HG03097 (cell line): ENCODE data around the gene PKDREJ.

Experiments used
- ATAC-seq: cut with Tn5 transposase; IDR thresholded peaks from one replicate; pipeline ENCODE4 v1.9.1; 2021; ENCODE audit not compliant: unreplicated experiment, low FRiP score

Gene PKDREJ

GRCh38 chr22:46290843-46291785, 28.0 kb upstream of the PKDREJ start:
- no peak for ATAC-seq

GRCh38 chr22:46290121-46290842, 27.1 kb upstream of the PKDREJ start:
- no peak for ATAC-seq

GRCh38 chr22:46289244-46289891, 26.2 kb upstream of the PKDREJ start:
- no peak for ATAC-seq

GRCh38 chr22:46288846-46289243, 25.7 kb upstream of the PKDREJ start:
- ATAC-seq: no peak

GRCh38 chr22:46287873-46288751, 25.0 kb upstream of the PKDREJ start:
- peak; percentile 66 for ATAC-seq

GRCh38 chr22:46286941-46287872, 24.1 kb upstream of the PKDREJ start:
- no peak for ATAC-seq

- ATAC-seq: no peak
Measured at GRCh38 chr22:46286006-46286405, 22.9 kb upstream of the PKDREJ start.

- ATAC-seq: no peak
Measured at GRCh38 chr22:46281866-46282678, 18.9 kb upstream of the PKDREJ start.

GRCh38 chr22:46280999-46281623, 18.0 kb upstream of the PKDREJ start:
- no peak for ATAC-seq

- ATAC-seq: no peak
Measured at GRCh38 chr22:46280063-46280817, 17.1 kb upstream of the PKDREJ start.

GRCh38 chr22:46278656-46279645, 15.8 kb upstream of the PKDREJ start:
- no peak for ATAC-seq

- no peak for ATAC-seq
Measured at GRCh38 chr22:46276563-46276962, 13.4 kb upstream of the PKDREJ start.

- ATAC-seq: no peak
Measured at GRCh38 chr22:46275455-46276122, 12.4 kb upstream of the PKDREJ start.

- ATAC-seq: no peak
Measured at GRCh38 chr22:46274381-46274780, 11.2 kb upstream of the PKDREJ start.

GRCh38 chr22:46273432-46274148, 10.4 kb upstream of the PKDREJ start:
- ATAC-seq: no peak
